ENCODE measurements around the gene DCDC1. TPM values are rescaled to one million over a fixed set of nuclear protein-coding genes. Genes with fewer than 3 reads are reported as not detected.

Gene DCDC1
- polyA plus RNA-seq, 4 donors: 0.97 to 4.9 (median 4.5) TPM

- DNase-seq (ENCODE audit: low read depth in 4 of 4, low spot score in 3 of 4): no peak
Observed at GRCh38 chr11:30861531-30861930, 508.0 kb downstream of the DCDC1 start.

GRCh38 chr11:30861064-30861463 is 508.5 kb downstream of the DCDC1 start:
- DNase-seq (ENCODE audit: low read depth in 4 of 4, low spot score in 3 of 4): no peak

- no peak for DNase-seq (ENCODE audit: low read depth in 4 of 4, low spot score in 3 of 4)
Observed at GRCh38 chr11:30860146-30860545, 509.4 kb downstream of the DCDC1 start.

- no peak for DNase-seq (ENCODE audit: low read depth in 4 of 4, low spot score in 3 of 4)
Observed at GRCh38 chr11:30859669-30860068, 509.9 kb downstream of the DCDC1 start.

- DNase-seq (ENCODE audit: low read depth in 4 of 4, low spot score in 3 of 4): no peak
Observed at GRCh38 chr11:30855383-30856006, 514.0 kb downstream of the DCDC1 start.

GRCh38 chr11:30853439-30853838 is 516.1 kb downstream of the DCDC1 start:
- DNase-seq (ENCODE audit: low read depth in 4 of 4, low spot score in 3 of 4): no peak

- no peak for DNase-seq (ENCODE audit: low read depth in 4 of 4, low spot score in 3 of 4)
Observed at GRCh38 chr11:30852645-30853044, 516.9 kb downstream of the DCDC1 start.

GRCh38 chr11:30852091-30852490 is 517.4 kb downstream of the DCDC1 start:
- no peak for DNase-seq (ENCODE audit: low read depth in 4 of 4, low spot score in 3 of 4)

- DNase-seq (ENCODE audit: low read depth in 4 of 4, low spot score in 3 of 4): no peak
Observed at GRCh38 chr11:30837252-30837651, 532.3 kb downstream of the DCDC1 start.

- DNase-seq (ENCODE audit: low read depth in 4 of 4, low spot score in 3 of 4): no peak
Observed at GRCh38 chr11:30832831-30833230, 536.7 kb downstream of the DCDC1 start.

- no peak for DNase-seq (ENCODE audit: low read depth in 4 of 4, low spot score in 3 of 4)
Observed at GRCh38 chr11:30830681-30831080, 538.9 kb downstream of the DCDC1 start.

GRCh38 chr11:30826911-30827310 is 542.6 kb downstream of the DCDC1 start:
- no peak for DNase-seq (ENCODE audit: low read depth in 4 of 4, low spot score in 3 of 4)

- DNase-seq (ENCODE audit: low read depth in 4 of 4, low spot score in 3 of 4): no peak
Observed at GRCh38 chr11:30825723-30826122, 543.8 kb downstream of the DCDC1 start.

- no peak for DNase-seq (ENCODE audit: low read depth in 4 of 4, low spot score in 3 of 4)
Observed at GRCh38 chr11:30823119-30823518, 546.4 kb downstream of the DCDC1 start.

GRCh38 chr11:30821438-30821965 is 548.0 kb downstream of the DCDC1 start:
- DNase-seq (ENCODE audit: low read depth in 4 of 4, low spot score in 3 of 4): no peak

- no peak for DNase-seq (ENCODE audit: low read depth in 4 of 4, low spot score in 3 of 4)
Observed at GRCh38 chr11:30818721-30819120, 550.8 kb downstream of the DCDC1 start.

- no peak for DNase-seq (ENCODE audit: low read depth in 4 of 4, low spot score in 3 of 4)
Observed at GRCh38 chr11:30816959-30817880, 552.3 kb downstream of the DCDC1 start.

GRCh38 chr11:30815619-30816018 is 553.9 kb downstream of the DCDC1 start:
- DNase-seq (ENCODE audit: low read depth in 4 of 4, low spot score in 3 of 4): no peak

GRCh38 chr11:30814737-30815136 is 554.8 kb downstream of the DCDC1 start:
- DNase-seq (ENCODE audit: low read depth in 4 of 4, low spot score in 3 of 4): no peak

Measured in left renal pelvis (tissue), 4 donors.